ENCODE measurements around the gene IFNK.

The IFNK gene

DNA sequence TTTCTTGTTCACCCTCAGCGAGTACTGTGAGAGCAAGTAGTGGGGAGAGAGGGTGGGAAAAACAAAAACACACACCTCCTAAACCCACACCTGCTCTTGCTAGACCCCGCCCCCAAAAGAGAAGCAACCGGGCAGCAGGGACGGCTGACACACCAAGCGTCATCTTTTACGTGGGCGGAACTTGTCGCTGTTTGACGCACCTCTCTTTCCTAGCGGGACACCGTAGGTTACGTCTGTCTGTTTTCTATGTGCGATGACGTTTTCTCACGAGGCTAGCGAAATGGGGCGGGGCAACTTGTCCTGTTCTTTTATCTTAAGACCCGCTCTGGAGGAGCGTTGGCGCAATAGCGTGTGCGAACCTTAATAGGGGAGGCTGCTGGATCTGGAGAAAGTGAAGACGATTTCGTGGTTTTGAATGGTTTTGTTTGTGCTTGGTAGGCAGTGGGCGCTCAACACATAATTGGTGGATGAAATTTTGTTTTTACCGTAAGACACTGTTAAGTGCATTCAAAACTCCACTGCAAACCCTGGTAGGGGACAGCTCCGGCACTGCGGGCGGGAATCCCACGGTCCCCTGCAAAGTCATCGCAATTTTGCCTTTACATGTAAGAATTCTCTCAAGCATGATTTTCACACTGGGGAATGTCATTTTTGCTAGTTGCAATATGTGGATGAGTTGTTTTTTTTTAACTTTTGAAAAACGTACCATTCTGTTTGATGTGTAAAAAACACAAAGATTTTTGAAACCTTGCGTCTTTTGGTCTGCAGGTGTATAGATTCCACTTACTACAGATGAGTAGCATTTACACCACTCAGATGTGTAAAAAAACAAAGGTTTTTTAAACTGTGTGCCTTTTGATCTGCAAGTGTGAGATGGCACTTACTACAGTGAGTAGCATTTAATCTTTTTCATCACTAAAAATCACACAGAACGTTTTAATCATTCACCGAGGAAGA is 49.8 kb downstream of the IFNK start:
- DNase-seq (ENCODE audit: low spot score) = peak; percentile 92
